Keratinocyte (primary cell): ENCODE data around the gene BDKRB2. TPM values are rescaled to one million over a fixed set of nuclear protein-coding genes. Genes with fewer than 3 reads are reported as not detected.

Experiments
- DNase-seq: peaks from one replicate; pipeline ENCODE4 v3.0.0-alpha.2; 2011; ENCODE audit warnings: low read depth, missing footprints, low spot score
- FAIRE-seq: peaks from 2 replicates; lab custom pipeline; 2011; peaks lifted over from hg19 to GRCh38; lab: Jason Lieb, UNC
- H2AFZ ChIP-seq: 2 replicates; pipeline ENCODE4 v1.6.0; 2012; ENCODE audit warnings: low read length, control low read depth, inconsistent platforms; ENCODE audit not compliant: control insufficient read depth
- H3K27ac ChIP-seq: 2 replicates; pipeline ENCODE4 v1.5.1; 2011; ENCODE audit warnings: low read length; ENCODE audit not compliant: control insufficient read depth, insufficient read depth
- H3K27me3 ChIP-seq: 3 replicates; pipeline ENCODE4 v1.6.0; 2011; ENCODE audit warnings: low read length; ENCODE audit not compliant: control insufficient read depth, insufficient read depth; ENCODE audit errors: extremely low read depth
- H3K36me3 ChIP-seq, 2 experiments: 2 replicates in 1 of 2; 3 replicates in 1 of 2; pipeline ENCODE4 v1.5.1; 2011; ENCODE audit warnings: low read length in 2 of 2, mild to moderate bottlenecking in 1 of 2; ENCODE audit not compliant: control insufficient read depth in 2 of 2, insufficient read depth in 2 of 2; ENCODE audit errors: extremely low read depth in 1 of 2
- H3K4me1 ChIP-seq: 3 replicates; pipeline ENCODE4 v1.5.1; 2011; ENCODE audit warnings: low read length; ENCODE audit not compliant: control insufficient read depth, insufficient read depth; ENCODE audit errors: extremely low read depth
- H3K4me2 ChIP-seq: 3 replicates; pipeline ENCODE4 v1.6.0; 2011; ENCODE audit warnings: low read depth, low read length; ENCODE audit not compliant: control insufficient read depth, insufficient read depth; ENCODE audit errors: extremely low read depth
- H3K4me3 ChIP-seq, 3 experiments: fragments of 200-600 bp in 1 of 3; sonication (generic) in 1 of 3; 2 replicates in 2 of 3; 3 replicates in 1 of 3; pipeline ENCODE4 v1.5.1; 2011 to 2016; ENCODE audit warnings: low read length in 3 of 3, mild to moderate bottlenecking in 3 of 3, control low read depth in 2 of 3, inconsistent platforms in 1 of 3, low read depth in 1 of 3, mixed read lengths in 1 of 3, mixed run types in 1 of 3, moderate library complexity in 1 of 3; ENCODE audit not compliant: control insufficient read depth in 2 of 3, insufficient read depth in 2 of 3; ENCODE audit errors: extremely low read depth in 1 of 3
- H3K79me2 ChIP-seq: 2 replicates; pipeline ENCODE4 v1.6.0; 2012; ENCODE audit warnings: low read length; ENCODE audit not compliant: control insufficient read depth, insufficient read depth
- H3K9ac ChIP-seq: 3 replicates; pipeline ENCODE4 v1.6.0; 2011; ENCODE audit warnings: low read length; ENCODE audit not compliant: control insufficient read depth, insufficient read depth; ENCODE audit errors: extremely low read depth
- H3K9me1 ChIP-seq: 3 replicates; pipeline ENCODE4 v1.6.0; 2011; ENCODE audit warnings: low read length; ENCODE audit not compliant: control insufficient read depth, insufficient read depth; ENCODE audit errors: extremely low read depth
- H3K9me3 ChIP-seq: 2 replicates; pipeline ENCODE4 v1.5.1; 2012; ENCODE audit warnings: low read depth, low read length; ENCODE audit not compliant: control insufficient read depth
- H4K20me1 ChIP-seq: 3 replicates; pipeline ENCODE4 v1.6.0; 2011; ENCODE audit warnings: low read length; ENCODE audit not compliant: control insufficient read depth, insufficient read depth; ENCODE audit errors: extremely low read depth
- CTCF ChIP-seq, 3 experiments: IDR thresholded peaks in 1 of 3; conservative IDR thresholded peaks in 1 of 3; optimal IDR thresholded peaks in 1 of 3; 2 replicates in 2 of 3; 3 replicates in 1 of 3; pipeline versions ENCODE3 to v1.5.1; 2011; ENCODE audit warnings: low read length in 3 of 3, mild to moderate bottlenecking in 3 of 3, moderate library complexity in 2 of 3, control low read depth in 1 of 3, inconsistent platforms in 1 of 3; ENCODE audit not compliant: insufficient read depth in 2 of 3; ENCODE audit errors: extremely low read depth in 1 of 3
- EZH2 ChIP-seq: IDR thresholded peaks from one replicate; pipeline ENCODE4 v1.6.1; 2012; ENCODE audit warnings: inconsistent platforms, mild to moderate bottlenecking, low read length, moderate library complexity
- dilution Hi-C: fragments of 300-500 bp; cut with MboI; formaldehyde crosslinking; loops from one replicate; pipeline ENCODE4 v1.7.0; 2020; ENCODE audit warnings: low sequenced_read_pairs; ENCODE audit not compliant: extremely low pct_ligation_motif_present
- polyA plus RNA-seq, 5 experiments: library from polyadenylated mRNA; depleted of rRNA in 3 of 5; stranded (reverse) in 3 of 5; stranded (forward) in 1 of 5; unstranded in 1 of 5; fragments of >200 nt; gene quantifications; 1 replicate in 1 of 5; 2 replicates in 3 of 5; 3 replicates in 1 of 5; pipeline versions ENCODE4 v1.2.1 to v1.2.3, GENCODE V29; 2011 to 2012; ENCODE audit warnings: missing spikeins in 2 of 5, low read depth in 1 of 5, low replicate concordance in 1 of 5
- small RNA-seq, 3 experiments: library from RNA; depleted of rRNA; stranded (forward); fragments of <200 nt; gene quantifications; one replicate each; pipeline ENCODE3, GENCODE V24; 2012; ENCODE audit warnings: low read depth in 3 of 3, low replicate concordance in 1 of 3; ENCODE audit not compliant: insufficient read length in 3 of 3

The BDKRB2 gene
- polyA plus RNA-seq, 1 donor (not counting 4 experiments of a cell fraction or from before 2014, with no cell fraction given) = 13.2 TPM

- Histone ChIP-seq H4K20me1 (no peaks in the 10 kb centered on the region), H3K9ac (no peak overlapping the region), H3K27me3 (no peaks in the 10 kb centered on the region), H3K36me3 (peaks cover 4 to 15% of the 10 kb centered on the region in 2 experiments), H2AFZ (no peak overlapping the region), H3K9me3 (no peaks in the 10 kb centered on the region), H3K27ac (no peak overlapping the region), H3K79me2 (no peaks in the 10 kb centered on the region), H3K4me2 (no peak overlapping the region), H3K9me1 (no peaks in the 10 kb centered on the region), H3K4me3 (no peak overlapping the region), H3K4me1 (peaks cover 6% of the 10 kb centered on the region)
- DNase-seq = no peak
- TF ChIP-seq CTCF (optimal IDR thresholded peaks at IDR 0.05 in 1 of 3, IDR thresholded peaks at IDR 0.05 in 1 of 3, conservative IDR thresholded peaks at IDR 0.05 in 1 of 3; ENCODE audit: extremely low read depth in 1 of 3, insufficient read depth in 2 of 3, low read length in 3 of 3) (no peak), EZH2 (no peak)
- no peak for FAIRE-seq
- dilution Hi-C loops = no loop called here
Measured at GRCh38 chr14:96286251-96286650, 81.6 kb downstream of the BDKRB2 start.

- Histone ChIP-seq H3K4me3 (no peak overlapping the region), H3K9me1 (no peaks in the 10 kb centered on the region), H3K4me1 (peaks cover 6% of the 10 kb centered on the region), H2AFZ (no peak overlapping the region), H3K36me3 (peaks cover 4 to 15% of the 10 kb centered on the region in 2 experiments), H4K20me1 (no peaks in the 10 kb centered on the region), H3K79me2 (no peaks in the 10 kb centered on the region), H3K4me2 (no peak overlapping the region), H3K27ac (no peak overlapping the region), H3K27me3 (no peaks in the 10 kb centered on the region), H3K9me3 (no peaks in the 10 kb centered on the region), H3K9ac (no peak overlapping the region)
- dilution Hi-C loops = no loop called here
- FAIRE-seq (no peak), DNase-seq (no peak)
- TF ChIP-seq EZH2 (no peak), CTCF (optimal IDR thresholded peaks at IDR 0.05 in 1 of 3, IDR thresholded peaks at IDR 0.05 in 1 of 3, conservative IDR thresholded peaks at IDR 0.05 in 1 of 3; ENCODE audit: extremely low read depth in 1 of 3, insufficient read depth in 2 of 3, low read length in 3 of 3) (no peak)
Measured at GRCh38 chr14:96287856-96288255, 83.2 kb downstream of the BDKRB2 start.

Small RNA genes within 50 kb of the gene (small RNA-seq; reads per million reads assigned to genes)
- 0 reads per million in 3 experiments for gene CKS1BP1

Other genes with a start within 250 kb of the BDKRB2 start
- 0.53 to 1.9 TPM (median 1.3 TPM) in 3 replicates for gene C14orf132, start 165.5 kb upstream of the BDKRB2 start, polyA plus RNA-seq
- gene BDKRB1, start 51.4 kb downstream of the BDKRB2 start, polyA plus RNA-seq = 2.8 to 3.5 TPM (median 3.4 TPM) in 3 replicates
- gene ATG2B, start 158.5 kb downstream of the BDKRB2 start, polyA plus RNA-seq = 9.4 to 11.4 TPM (median 9.5 TPM) in 3 replicates
- 37.3 to 51.1 TPM (median 42.3 TPM) in 3 replicates for gene GSKIP, start 158.7 kb downstream of the BDKRB2 start, polyA plus RNA-seq
- 0.53 to 1.3 TPM (median 0.84 TPM) in 3 replicates for gene AK7, start 187.3 kb downstream of the BDKRB2 start, polyA plus RNA-seq